ENCODE measurements around the gene KRTAP4-11. TPM values are rescaled to one million over a fixed set of nuclear protein-coding genes. Genes with fewer than 3 reads are reported as not detected.

The KRTAP4-11 gene
- total and polyA plus RNA-seq, 2 of the 4 experiments (the other 2 are of a cell fraction) = not detected

- Histone ChIP-seq H2AK5ac (ENCODE audit: low read depth, low read length) (no peak overlapping the region), H3K9ac (ENCODE audit: low read depth, low read length) (no peak overlapping the region), H4K20me1 (ENCODE audit: insufficient read depth, low read length) (no peaks in the 10 kb centered on the region), H3K4me1 (ENCODE audit: control insufficient read depth, insufficient read depth, low read length) (no peaks in the 10 kb centered on the region; the same call in 1 of the 2 replicates), H4K8ac (ENCODE audit: low read depth in 2 of 2, low read length in 2 of 2) (no peak overlapping the region), H3K9me1 (ENCODE audit: insufficient read depth, low read length) (no peaks in the 10 kb centered on the region), H3K27me3 (ENCODE audit: control insufficient read depth, insufficient read depth, low read length) (no peaks in the 10 kb centered on the region), H2BK5ac (ENCODE audit: low read depth, low read length, poor library complexity, severe bottlenecking) (no peak overlapping the region), H2BK15ac (ENCODE audit: low read depth, low read length) (no peak overlapping the region), H4K91ac (ENCODE audit: insufficient read depth, low read depth, low read length) (no peak overlapping the region), H3K4ac (ENCODE audit: low read depth, low read length) (no peak overlapping the region), H3K27ac (ENCODE audit: insufficient read depth, low read length) (no peak overlapping the region), H2BK20ac (ENCODE audit: low read depth, low read length) (peak overlapping the region; percentile 32; the same call in 1 of the 2 replicates), H3K14ac (replicated peaks; ENCODE audit: low read depth, low read length) (no peak overlapping the region), H2AK9ac (replicated peaks; ENCODE audit: low read depth, low read length, poor library complexity) (no peak overlapping the region), H2BK120ac (ENCODE audit: low read depth, low read length) (peak overlapping the region; percentile 3; the same call in 1 of the 2 replicates), H3K9me3 (ENCODE audit: control insufficient read depth, insufficient read depth, low read length) (peaks cover 5% of the 10 kb centered on the region), H3K4me2 (ENCODE audit: low read depth, low read length) (no peak overlapping the region), H3K56ac (ENCODE audit: extremely low read depth, insufficient read depth, low read length) (no peak overlapping the region), H3K79me1 (ENCODE audit: low read depth in 1 of 2, low read length in 2 of 2) (no peaks in the 10 kb centered on the region), H3K23ac (ENCODE audit: low read depth, low read length) (no peak overlapping the region), H3K4me3 (ENCODE audit: insufficient read depth, low read depth, low read length) (no peak overlapping the region), H3K18ac (ENCODE audit: low read depth, low read length) (no peak overlapping the region), H3K36me3 (ENCODE audit: control insufficient read depth, insufficient read depth, low read length) (no peaks in the 10 kb centered on the region), H2AFZ (replicated peaks; ENCODE audit: low read length, poor library complexity) (no peak overlapping the region), H4K5ac (ENCODE audit: low read depth, low read length) (no peak overlapping the region; the same call in 1 of the 2 replicates)
- no peak for TF ChIP-seq MAZ (IDR thresholded peaks at IDR 0.05; ENCODE audit: borderline replicate concordance, low read depth, low read length)
- TF ChIP-seq FOS (IDR thresholded peaks at IDR 0.05; ENCODE audit: low read depth, low read length) = no peak
- no peak for TF ChIP-seq MXI1 (IDR thresholded peaks at IDR 0.05; ENCODE audit: borderline replicate concordance, low read depth, low read length)
- no peak for TF ChIP-seq NFE2L2 (IDR thresholded peaks at IDR 0.05; ENCODE audit: low read depth, low read length)
- TF ChIP-seq CEBPB (IDR thresholded peaks at IDR 0.05; ENCODE audit: low read depth, low read length) = no peak
- no peak for TF ChIP-seq USF2 (IDR thresholded peaks at IDR 0.05; ENCODE audit: low read depth, low read length)
- no peak for TF ChIP-seq SMC3 (IDR thresholded peaks at IDR 0.05; ENCODE audit: low read depth, low read length)
- no peak for TF ChIP-seq RAD21 (IDR thresholded peaks at IDR 0.05; ENCODE audit: low read length)
- TF ChIP-seq CTCF (conservative IDR thresholded peaks at IDR 0.05; ENCODE audit: low read depth, low read length) = no peak
- BruUV-seq (replicated peaks) = no TSS peak
- ChIA-PET CTCF (no interaction called here), POLR2A (ENCODE audit: unreplicated experiment) (no interaction called here)
- in situ Hi-C loops (cut with MboI; ENCODE audit: low sequenced_read_pairs) (no loop called here), intact Hi-C loops (cut with micrococcal nuclease) (no loop called here), dilution Hi-C loops (cut with HindIII; ENCODE audit: low sequenced_read_pairs, unreplicated experiment) (no loop called here)
- ATAC-seq (ENCODE audit: low read depth) = no peak
- DNase-seq = no peak
These were observed 23.2 kb upstream of the KRTAP4-11 start for GRCh38 chr17:41141361-41141760.

Measured in IMR-90 (cell line).